HG02885 (cell line): ENCODE data around the gene ZNF521.

Source experiments
- ATAC-seq: cut with Tn5 transposase; IDR thresholded peaks from one replicate; pipeline ENCODE4 v1.9.1; 2021; ENCODE audit warnings: mild to moderate bottlenecking; ENCODE audit not compliant: unreplicated experiment, poor library complexity

ZNF521 gene

GRCh38 chr18:25093141-25093540, 258.8 kb downstream of the ZNF521 start:
- ATAC-seq = no peak

- no peak for ATAC-seq
Measured at GRCh38 chr18:25089470-25089869, 262.5 kb downstream of the ZNF521 start.

- no peak for ATAC-seq
Measured at GRCh38 chr18:25086876-25087275, 265.1 kb downstream of the ZNF521 start.

- ATAC-seq = no peak
Measured at GRCh38 chr18:25081001-25081400, 271.0 kb downstream of the ZNF521 start.

- no peak for ATAC-seq
Measured at GRCh38 chr18:25080211-25080610, 271.8 kb downstream of the ZNF521 start.

GRCh38 chr18:25077944-25078723, 273.8 kb downstream of the ZNF521 start:
- ATAC-seq = no peak

- no peak for ATAC-seq
Measured at GRCh38 chr18:25077038-25077943, 274.7 kb downstream of the ZNF521 start.

GRCh38 chr18:25075783-25076182, 276.2 kb downstream of the ZNF521 start:
- no peak for ATAC-seq

- no peak for ATAC-seq
Measured at GRCh38 chr18:25075331-25075730, 276.6 kb downstream of the ZNF521 start.

- ATAC-seq = no peak
Measured at GRCh38 chr18:25074925-25075324, 277.0 kb downstream of the ZNF521 start.

- ATAC-seq = no peak
Measured at GRCh38 chr18:25072205-25072604, 279.8 kb downstream of the ZNF521 start.

- no peak for ATAC-seq
Measured at GRCh38 chr18:25067275-25068025, 284.5 kb downstream of the ZNF521 start.

GRCh38 chr18:25066516-25066915, 285.4 kb downstream of the ZNF521 start:
- ATAC-seq = no peak

GRCh38 chr18:25062720-25063119, 289.2 kb downstream of the ZNF521 start:
- no peak for ATAC-seq

- no peak for ATAC-seq
Measured at GRCh38 chr18:25061395-25061794, 290.6 kb downstream of the ZNF521 start.

GRCh38 chr18:25058521-25058920, 293.4 kb downstream of the ZNF521 start:
- no peak for ATAC-seq

GRCh38 chr18:25057491-25058050, 294.4 kb downstream of the ZNF521 start:
- ATAC-seq = no peak

GRCh38 chr18:25056429-25056828, 295.5 kb downstream of the ZNF521 start:
- ATAC-seq = no peak

GRCh38 chr18:25055076-25055475, 296.9 kb downstream of the ZNF521 start:
- ATAC-seq = no peak

GRCh38 chr18:25053466-25053865, 298.5 kb downstream of the ZNF521 start:
- no peak for ATAC-seq
